Endodermal cell (in vitro differentiated cells): Measurements from ENCODE around the gene PIAS1. TPM values are rescaled to one million over a fixed set of nuclear protein-coding genes. Genes with fewer than 3 reads are reported as not detected.

Source experiments
- DNase-seq: peaks from one replicate; pipeline ENCODE4 v3.0.0-alpha.2; 2017
- H3K27ac ChIP-seq: 2 replicates; pipeline ENCODE4 v1.5.1; 2013; ENCODE audit warnings: mild to moderate bottlenecking, low read depth, low read length, moderate library complexity
- H3K27me3 ChIP-seq: 2 replicates; pipeline ENCODE4 v1.6.1; 2013; ENCODE audit warnings: mild to moderate bottlenecking, low read length, moderate library complexity; ENCODE audit not compliant: insufficient read depth, control insufficient read depth, poor library complexity, severe bottlenecking
- H3K36me3 ChIP-seq: 2 replicates; pipeline ENCODE4 v1.7.0; 2013; ENCODE audit warnings: mild to moderate bottlenecking, low read length, moderate library complexity; ENCODE audit not compliant: control insufficient read depth, insufficient read depth
- H3K4me1 ChIP-seq: one replicate; pipeline ENCODE4 v1.7.0; 2013; ENCODE audit warnings: low read length; ENCODE audit not compliant: control insufficient read depth, insufficient read depth
- H3K4me3 ChIP-seq: 2 replicates; pipeline ENCODE4 v1.5.1; 2013; ENCODE audit warnings: mild to moderate bottlenecking, low read length, moderate library complexity
- H3K9ac ChIP-seq: 2 replicates; pipeline ENCODE4 v1.6.1; 2013; ENCODE audit warnings: mild to moderate bottlenecking, low read length, moderate library complexity; ENCODE audit not compliant: poor library complexity, severe bottlenecking; ENCODE audit errors: extremely low read depth
- H3K9me3 ChIP-seq: 2 replicates; pipeline ENCODE4 v1.6.1; 2013; ENCODE audit warnings: mild to moderate bottlenecking, low read length, moderate library complexity; ENCODE audit not compliant: control insufficient read depth
- H3K27ac Mint-ChIP-seq: 2 replicates; pipeline ENCODE4 v1.8.0; 2020; ENCODE audit warnings: mixed read lengths
- H3K27me3 Mint-ChIP-seq: 2 replicates; pipeline ENCODE4 v1.8.0; 2021; ENCODE audit warnings: mild to moderate bottlenecking, mixed read lengths; ENCODE audit not compliant: insufficient read depth
- H3K36me3 Mint-ChIP-seq: 2 replicates; pipeline ENCODE4 v1.8.0; 2020; ENCODE audit warnings: low read depth, mixed read lengths
- H3K4me1 Mint-ChIP-seq: 2 replicates; pipeline ENCODE4 v1.8.0; 2020; ENCODE audit warnings: mixed read lengths
- H3K4me3 Mint-ChIP-seq: 2 replicates; pipeline ENCODE4 v1.8.0; 2020; ENCODE audit warnings: mild to moderate bottlenecking, moderate library complexity, mixed read lengths
- H3K9me3 Mint-ChIP-seq: 2 replicates; pipeline ENCODE4 v1.8.0; 2020; ENCODE audit warnings: mild to moderate bottlenecking, mixed read lengths
- CTCF ChIP-seq: fragments of 200-600 bp; sonication (generic); conservative IDR thresholded peaks from 2 replicates; pipeline ENCODE4 v1.5.0; 2021; ENCODE audit warnings: antibody characterized with exemption, mild to moderate bottlenecking
- WGBS, 2 experiments: methylation state at CpG; one replicate each; pipeline versions ENCODE4 v1.1.5 to v1.1.7; 2013; ENCODE audit warnings: missing lambda C conversion rate in 2 of 2, mixed read lengths in 1 of 2; ENCODE audit not compliant: insufficient coverage in 1 of 2, insufficient read length in 1 of 2; 5-methylcytosine and 5-hydroxymethylcytosine counted together
- total RNA-seq, 2 donors: library from RNA; stranded (reverse); fragmentation: NEBNext Ultra II Directional in 1 of 2; extraction: Animal tissue kit (Norgen Biotek cat#: 25700) in 1 of 2; gene quantifications; 2 replicates in 1 of 2; 3 replicates in 1 of 2; pipeline ENCODE4 v1.2.1, GENCODE V29; 2021

PIAS1 gene
- total RNA-seq, 2 donors from 2014 or later = 38.0 to 40.1 TPM

GRCh38 chr15:68025835-68026424, 28.2 kb upstream of the PIAS1 start:
- no peak for TF ChIP-seq CTCF
- no peaks in the 10 kb centered on the region for H3K36me3 Mint-ChIP-seq
- Histone ChIP-seq H3K36me3 (no peaks in the 10 kb centered on the region), H3K9me3 (peaks cover 14% of the 10 kb centered on the region), H3K27me3 (no peaks in the 10 kb centered on the region), H3K27ac (no peak overlapping the region), H3K9ac (no peak overlapping the region), H3K4me3 (no peak overlapping the region), H3K4me1 (no peaks in the 10 kb centered on the region)
- peaks cover 4% of the 10 kb centered on the region for H3K4me1 Mint-ChIP-seq
- no peak overlapping the region for H3K4me3 Mint-ChIP-seq
- H3K27me3 Mint-ChIP-seq = peaks cover 10% of the 10 kb centered on the region
- no peak for DNase-seq
- peaks cover 11% of the 10 kb centered on the region for H3K9me3 Mint-ChIP-seq
- WGBS, 2 experiments = 96 to 100% methylated on average over 5 to 6 of the region's 6 CpGs
- H3K27ac Mint-ChIP-seq = no peak overlapping the region

GRCh38 chr15:68027388-68027787, 26.7 kb upstream of the PIAS1 start:
- Mint-ChIP-seq H3K9me3 (peaks cover 23% of the 10 kb centered on the region), H3K4me1 (peaks cover 4% of the 10 kb centered on the region), H3K36me3 (no peaks in the 10 kb centered on the region), H3K4me3 (no peak overlapping the region), H3K27ac (no peak overlapping the region), H3K27me3 (peaks cover 10% of the 10 kb centered on the region)
- no peak for TF ChIP-seq CTCF
- Histone ChIP-seq H3K9ac (no peak overlapping the region), H3K36me3 (no peaks in the 10 kb centered on the region), H3K4me1 (no peaks in the 10 kb centered on the region), H3K27me3 (no peaks in the 10 kb centered on the region), H3K4me3 (no peak overlapping the region), H3K9me3 (peaks cover 28% of the 10 kb centered on the region), H3K27ac (no peak overlapping the region)
- 89 to 96% methylated on average over 5 to 9 of the region's 9 CpGs for WGBS, 2 experiments
- no peak for DNase-seq

- H3K27me3 ChIP-seq = no peaks in the 10 kb centered on the region
- H3K4me3 ChIP-seq = no peak overlapping the region
- no peak overlapping the region for H3K27ac ChIP-seq
- no peak for DNase-seq
- WGBS, 2 experiments = 84 to 86% methylated on average over 5 to 7 of the region's 7 CpGs
- Mint-ChIP-seq H3K27me3 (peaks cover 10% of the 10 kb centered on the region), H3K4me1 (peaks cover 4% of the 10 kb centered on the region), H3K27ac (no peak overlapping the region), H3K36me3 (no peaks in the 10 kb centered on the region), H3K9me3 (peaks cover 23% of the 10 kb centered on the region), H3K4me3 (no peak overlapping the region)
- H3K9ac ChIP-seq = no peak overlapping the region
- no peak for TF ChIP-seq CTCF
- peaks cover 32% of the 10 kb centered on the region for H3K9me3 ChIP-seq
- no peaks in the 10 kb centered on the region for H3K4me1 ChIP-seq
- no peaks in the 10 kb centered on the region for H3K36me3 ChIP-seq
These were observed 25.8 kb upstream of the PIAS1 start for GRCh38 chr15:68028137-68028887.
